Activated naive CD8-positive, alpha-beta T cell treated with anti-CD3 and anti-CD28 coated beads, Interleukin-2, amount 50 U/mL, for 24 hours (primary cell): ENCODE measurements around the gene PGRMC2.

Source experiments
- ATAC-seq: fragments of 150-1000 bp; cut with Tn5 transposase; one replicate; pipeline ENCODE4 v1.10.0; 2021
- DNase-seq: peaks from one replicate; pipeline ENCODE4 v3.0.0; 2021
- H3K27ac Mint-ChIP-seq: one replicate; pipeline ENCODE4 v1.8.0; 2021; ENCODE audit warnings: mild to moderate bottlenecking, mixed read lengths
- H3K27me3 Mint-ChIP-seq: one replicate; pipeline ENCODE4 v1.8.0; 2021; ENCODE audit warnings: mixed read lengths
- H3K36me3 Mint-ChIP-seq: one replicate; pipeline ENCODE4 v1.8.0; 2021; ENCODE audit warnings: low read depth, mixed read lengths
- H3K4me1 Mint-ChIP-seq: one replicate; pipeline ENCODE4 v1.8.0; 2021; ENCODE audit warnings: mixed read lengths
- H3K4me3 Mint-ChIP-seq: one replicate; pipeline ENCODE4 v1.8.0; 2021; ENCODE audit warnings: mild to moderate bottlenecking, moderate library complexity, mixed read lengths
- H3K9me3 Mint-ChIP-seq: one replicate; pipeline ENCODE4 v1.8.0; 2021; ENCODE audit warnings: mixed read lengths

The PGRMC2 gene

GRCh38 chr4:128232719-128233118, 54.9 kb downstream of the PGRMC2 start:
- no peak for ATAC-seq
- Mint-ChIP-seq H3K4me1 (no peaks in the 10 kb centered on the region), H3K27ac (no peak overlapping the region), H3K4me3 (no peak overlapping the region), H3K36me3 (no peaks in the 10 kb centered on the region), H3K9me3 (no peaks in the 10 kb centered on the region), H3K27me3 (peaks cover 2% of the 10 kb centered on the region)
- no peak for DNase-seq

- Mint-ChIP-seq H3K36me3 (no peaks in the 10 kb centered on the region), H3K4me1 (no peaks in the 10 kb centered on the region), H3K9me3 (no peaks in the 10 kb centered on the region), H3K27me3 (no peaks in the 10 kb centered on the region), H3K4me3 (no peak overlapping the region), H3K27ac (no peak overlapping the region)
- DNase-seq, result no peak
- ATAC-seq, result no peak
Observed at GRCh38 chr4:128228845-128229795, 58.5 kb downstream of the PGRMC2 start.

GRCh38 chr4:128227991-128228571, 59.5 kb downstream of the PGRMC2 start:
- H3K4me1 Mint-ChIP-seq, result no peaks in the 10 kb centered on the region
- no peaks in the 10 kb centered on the region for H3K36me3 Mint-ChIP-seq
- ATAC-seq (no peak), DNase-seq (no peak)
- no peak overlapping the region for H3K4me3 Mint-ChIP-seq
- no peaks in the 10 kb centered on the region for H3K27me3 Mint-ChIP-seq
- H3K27ac Mint-ChIP-seq, result no peak overlapping the region
- H3K9me3 Mint-ChIP-seq, result no peaks in the 10 kb centered on the region

GRCh38 chr4:128225148-128225547, 62.5 kb downstream of the PGRMC2 start:
- no peak for DNase-seq

GRCh38 chr4:128221586-128221985, 66.0 kb downstream of the PGRMC2 start:
- no peaks in the 10 kb centered on the region for H3K36me3 Mint-ChIP-seq
- no peak overlapping the region for H3K27ac Mint-ChIP-seq
- no peaks in the 10 kb centered on the region for H3K4me1 Mint-ChIP-seq
- H3K27me3 Mint-ChIP-seq, result no peaks in the 10 kb centered on the region
- ATAC-seq (no peak), DNase-seq (no peak)
- no peaks in the 10 kb centered on the region for H3K9me3 Mint-ChIP-seq
- no peak overlapping the region for H3K4me3 Mint-ChIP-seq

More at GRCh38 chr4:128225148-128225547, 62.5 kb downstream of the PGRMC2 start:
- Mint-ChIP-seq H3K27ac (no peak overlapping the region), H3K36me3 (no peaks in the 10 kb centered on the region), H3K27me3 (no peaks in the 10 kb centered on the region), H3K4me1 (no peaks in the 10 kb centered on the region), H3K9me3 (no peaks in the 10 kb centered on the region), H3K4me3 (no peak overlapping the region)
- no peak for ATAC-seq

- Mint-ChIP-seq H3K36me3 (no peaks in the 10 kb centered on the region), H3K9me3 (no peaks in the 10 kb centered on the region), H3K4me1 (no peaks in the 10 kb centered on the region), H3K27ac (no peak overlapping the region), H3K4me3 (no peak overlapping the region), H3K27me3 (no peaks in the 10 kb centered on the region)
- ATAC-seq, result no peak
- DNase-seq, result no peak
Observed at GRCh38 chr4:128220286-128221235, 67.1 kb downstream of the PGRMC2 start.
